Measurements from ENCODE around the gene KDM2B. TPM values are rescaled to one million over a fixed set of nuclear protein-coding genes. Genes with fewer than 3 reads are reported as not detected.
A peak's percentile ranks its signal among the peaks of the same experiment; 100 is the strongest.

Gene KDM2B
- total RNA-seq, 1 donor from 2014 or later = 79.2 TPM

GRCh38 chr12:121524196-121524916, 56.5 kb downstream of the KDM2B start:
- no peak for TF ChIP-seq CTCF (IDR thresholded peaks at IDR 0.05; ENCODE audit: unreplicated experiment)
- H3K27ac Mint-ChIP-seq = peak overlapping the region; percentile 45
- no peak for DNase-seq (ENCODE audit: low spot score, unreplicated experiment)
- no peaks in the 10 kb centered on the region for H3K27me3 Mint-ChIP-seq
- no peaks in the 10 kb centered on the region for H3K9me3 Mint-ChIP-seq (ENCODE audit: low read depth)
- H3K36me3 Mint-ChIP-seq (ENCODE audit: insufficient read depth) = peaks cover 7% of the 10 kb centered on the region
- no peak overlapping the region for H3K4me3 Mint-ChIP-seq (ENCODE audit: low read depth)
- peaks cover 4% of the 10 kb centered on the region for H3K4me1 Mint-ChIP-seq (ENCODE audit: low read depth)

GRCh38 chr12:121523741-121524140, 57.1 kb downstream of the KDM2B start:
- no peak for DNase-seq (ENCODE audit: low spot score, unreplicated experiment)
- H3K4me3 Mint-ChIP-seq (ENCODE audit: low read depth) = no peak overlapping the region
- no peaks in the 10 kb centered on the region for H3K27me3 Mint-ChIP-seq
- H3K36me3 Mint-ChIP-seq (ENCODE audit: insufficient read depth) = peaks cover 11% of the 10 kb centered on the region
- H3K9me3 Mint-ChIP-seq (ENCODE audit: low read depth) = no peaks in the 10 kb centered on the region
- H3K27ac Mint-ChIP-seq = peak overlapping the region; percentile 82
- peaks cover 4% of the 10 kb centered on the region for H3K4me1 Mint-ChIP-seq (ENCODE audit: low read depth)
- no peak for TF ChIP-seq CTCF (IDR thresholded peaks at IDR 0.05; ENCODE audit: unreplicated experiment)

- Mint-ChIP-seq H3K27ac (no peak overlapping the region), H3K27me3 (no peaks in the 10 kb centered on the region), H3K36me3 (ENCODE audit: insufficient read depth) (peaks cover 11% of the 10 kb centered on the region), H3K4me3 (ENCODE audit: low read depth) (no peak overlapping the region), H3K4me1 (ENCODE audit: low read depth) (peaks cover 4% of the 10 kb centered on the region), H3K9me3 (ENCODE audit: low read depth) (no peaks in the 10 kb centered on the region)
- DNase-seq (ENCODE audit: low spot score, unreplicated experiment) = no peak
- no peak for TF ChIP-seq CTCF (IDR thresholded peaks at IDR 0.05; ENCODE audit: unreplicated experiment)
Observed at GRCh38 chr12:121522971-121523370, 57.9 kb downstream of the KDM2B start.

- H3K36me3 Mint-ChIP-seq (ENCODE audit: insufficient read depth) = peaks cover 19% of the 10 kb centered on the region
- TF ChIP-seq CTCF (IDR thresholded peaks at IDR 0.05; ENCODE audit: unreplicated experiment) = no peak
- H3K4me1 Mint-ChIP-seq (ENCODE audit: low read depth) = peaks cover 10% of the 10 kb centered on the region
- no peak overlapping the region for H3K27ac Mint-ChIP-seq
- no peaks in the 10 kb centered on the region for H3K27me3 Mint-ChIP-seq
- peaks cover 2% of the 10 kb centered on the region for H3K9me3 Mint-ChIP-seq (ENCODE audit: low read depth)
- H3K4me3 Mint-ChIP-seq (ENCODE audit: low read depth) = no peak overlapping the region
- DNase-seq (ENCODE audit: low spot score, unreplicated experiment) = no peak
Observed at GRCh38 chr12:121520586-121521086, 60.2 kb downstream of the KDM2B start.

- TF ChIP-seq CTCF (IDR thresholded peaks at IDR 0.05; ENCODE audit: unreplicated experiment) = no peak
- DNase-seq (ENCODE audit: low spot score, unreplicated experiment) = no peak
- Mint-ChIP-seq H3K4me3 (ENCODE audit: low read depth) (no peak overlapping the region), H3K27ac (no peak overlapping the region), H3K9me3 (ENCODE audit: low read depth) (peaks cover 2% of the 10 kb centered on the region), H3K4me1 (ENCODE audit: low read depth) (peaks cover 10% of the 10 kb centered on the region), H3K27me3 (no peaks in the 10 kb centered on the region), H3K36me3 (ENCODE audit: insufficient read depth) (peaks cover 19% of the 10 kb centered on the region)
Observed at GRCh38 chr12:121520119-121520518, 60.7 kb downstream of the KDM2B start.

Measured in progenitor cell of endocrine pancreas (in vitro differentiated cells).